Peyer's patch (tissue), 4 donors: Measurements from ENCODE around the gene NKX6-2. TPM values are rescaled to one million over a fixed set of nuclear protein-coding genes. Genes with fewer than 3 reads are reported as not detected.
A peak's percentile ranks its signal among the peaks of the same experiment; 100 is the strongest.
"Not testable (repeated sequence)": the region's sequence is repeated elsewhere in the genome, so short reads cannot be mapped to it uniquely, and the experiment has no call there.

Experiments used
- DNase-seq, 3 donors: peaks; one replicate each; pipeline ENCODE4 v3.0.0-alpha.2; 2017 to 2019
- H3K27ac ChIP-seq, 4 donors: fragments of 200-600 bp; sonication (generic); one replicate each; pipeline ENCODE4 v1.5.1; 2016 to 2019
- H3K27me3 ChIP-seq, 2 donors: fragments of 200-600 bp; sonication (generic); one replicate each; pipeline ENCODE4 v1.5.1; 2019
- H3K36me3 ChIP-seq, 3 donors: fragments of 200-600 bp; sonication (generic); one replicate each; pipeline ENCODE4 v1.5.1; 2016 to 2019
- H3K4me1 ChIP-seq, 4 donors: fragments of 200-600 bp; sonication (generic); one replicate each; pipeline ENCODE4 v1.5.1; 2016 to 2019
- H3K4me3 ChIP-seq, 4 donors: fragments of 200-600 bp; sonication (generic); 1 replicate in 3 of 4; 2 replicates in 1 of 4; pipeline ENCODE4 v1.5.1; 2016 to 2019; ENCODE audit warnings: mild to moderate bottlenecking in 1 of 4
- H3K9me3 ChIP-seq, 4 donors: fragments of 200-600 bp; sonication (generic); one replicate each; pipeline ENCODE4 v1.5.1; 2016 to 2019; ENCODE audit warnings: mild to moderate bottlenecking in 1 of 4
- POLR2A ChIP-seq, 2 donors: fragments of 450-650 bp; IDR thresholded peaks; one replicate each; pipeline ENCODE4 v1.5.1; 2017; ENCODE audit warnings: antibody characterized with exemption in 2 of 2, mild to moderate bottlenecking in 2 of 2, moderate library complexity in 2 of 2
- total RNA-seq, 4 donors: library from RNA; depleted of rRNA; stranded (reverse); fragments of >200 nt; gene quantifications; one replicate each; pipeline ENCODE4 v1.1.0, GENCODE V29; 2016
- TF ChIP-seq, protein P1 (sequence below), 6 experiments: fragments of 450-650 bp in 4 of 6; fragments of 200-600 bp in 2 of 6; sonication (generic) in 1 of 6; IDR thresholded peaks; one replicate each; pipeline ENCODE4 v1.5.1; 2017 to 2019; ENCODE audit warnings: antibody characterized with exemption in 6 of 6, mild to moderate bottlenecking in 3 of 6, moderate library complexity in 1 of 6

The NKX6-2 gene
- total RNA-seq, 4 donors from 2014 or later = not detected

DNA sequence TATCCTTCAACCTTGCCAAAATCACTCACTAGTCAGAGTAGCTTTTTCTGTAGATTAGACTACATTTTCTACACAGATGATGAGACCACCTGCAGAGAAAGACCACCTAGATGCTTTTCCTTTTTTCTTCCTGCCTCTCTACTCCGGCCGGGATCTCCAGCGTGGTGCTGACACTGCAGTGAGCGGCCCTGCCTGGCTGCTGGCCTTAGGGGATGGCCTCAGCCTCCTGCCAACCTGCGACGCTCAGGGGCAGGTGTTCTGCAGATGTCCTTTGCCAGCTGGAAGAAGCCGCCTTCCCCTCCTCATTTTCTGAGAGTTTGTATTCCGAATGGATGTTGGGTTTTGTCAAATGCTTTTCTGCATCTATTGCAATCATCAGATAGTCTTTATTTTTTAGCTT is 43.5 kb upstream of the NKX6-2 start:
- DNase-seq = peak in 1 of 3 donors; percentile 31
- Histone ChIP-seq H3K27me3 (no peaks in the 10 kb centered on the region), H3K4me1 (no peaks in the 10 kb centered on the region), H3K27ac (no peak overlapping the region), H3K9me3 (no peaks in the 10 kb centered on the region), H3K36me3 (no peaks in the 10 kb centered on the region), H3K4me3 (no peak overlapping the region)
- TF ChIP-seq POLR2A (IDR thresholded peaks at IDR 0.05) = no peak
- TF ChIP-seq, protein P1, sequence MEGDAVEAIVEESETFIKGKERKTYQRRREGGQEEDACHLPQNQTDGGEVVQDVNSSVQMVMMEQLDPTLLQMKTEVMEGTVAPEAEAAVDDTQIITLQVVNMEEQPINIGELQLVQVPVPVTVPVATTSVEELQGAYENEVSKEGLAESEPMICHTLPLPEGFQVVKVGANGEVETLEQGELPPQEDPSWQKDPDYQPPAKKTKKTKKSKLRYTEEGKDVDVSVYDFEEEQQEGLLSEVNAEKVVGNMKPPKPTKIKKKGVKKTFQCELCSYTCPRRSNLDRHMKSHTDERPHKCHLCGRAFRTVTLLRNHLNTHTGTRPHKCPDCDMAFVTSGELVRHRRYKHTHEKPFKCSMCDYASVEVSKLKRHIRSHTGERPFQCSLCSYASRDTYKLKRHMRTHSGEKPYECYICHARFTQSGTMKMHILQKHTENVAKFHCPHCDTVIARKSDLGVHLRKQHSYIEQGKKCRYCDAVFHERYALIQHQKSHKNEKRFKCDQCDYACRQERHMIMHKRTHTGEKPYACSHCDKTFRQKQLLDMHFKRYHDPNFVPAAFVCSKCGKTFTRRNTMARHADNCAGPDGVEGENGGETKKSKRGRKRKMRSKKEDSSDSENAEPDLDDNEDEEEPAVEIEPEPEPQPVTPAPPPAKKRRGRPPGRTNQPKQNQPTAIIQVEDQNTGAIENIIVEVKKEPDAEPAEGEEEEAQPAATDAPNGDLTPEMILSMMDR (IDR thresholded peaks at IDR 0.05) = no peak

DNA sequence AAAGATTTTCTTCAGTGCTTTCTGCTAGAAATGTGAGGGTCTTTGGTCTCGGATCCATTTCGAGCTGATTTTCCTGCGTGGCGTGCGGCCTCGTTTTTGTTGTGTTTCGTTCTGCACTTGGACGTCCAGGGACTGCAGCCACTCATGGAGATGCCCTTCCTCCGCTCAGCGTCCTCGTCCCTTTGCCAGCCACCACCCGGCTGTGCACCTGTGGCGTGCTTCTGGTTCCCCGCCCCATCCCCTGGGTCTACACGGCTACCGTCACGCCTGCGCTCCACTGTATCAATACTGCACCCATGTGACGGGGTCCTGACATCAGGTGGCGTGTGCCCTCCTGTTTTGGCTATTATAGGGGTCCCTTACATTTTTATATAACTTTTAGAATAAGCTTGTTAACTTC is 42.7 kb upstream of the NKX6-2 start:
- H3K9me3 ChIP-seq = no peaks in the 10 kb centered on the region
- no peaks in the 10 kb centered on the region for H3K36me3 ChIP-seq
- H3K4me3 ChIP-seq = no peak overlapping the region
- H3K4me1 ChIP-seq = no peaks in the 10 kb centered on the region
- no peaks in the 10 kb centered on the region for H3K27me3 ChIP-seq
- no peak overlapping the region for H3K27ac ChIP-seq
- DNase-seq = peak in 2 of 3 donors; percentile 22 to 31
- TF ChIP-seq POLR2A (IDR thresholded peaks at IDR 0.05) = no peak
- TF ChIP-seq, protein P1 (IDR thresholded peaks at IDR 0.05) = no peak

DNA sequence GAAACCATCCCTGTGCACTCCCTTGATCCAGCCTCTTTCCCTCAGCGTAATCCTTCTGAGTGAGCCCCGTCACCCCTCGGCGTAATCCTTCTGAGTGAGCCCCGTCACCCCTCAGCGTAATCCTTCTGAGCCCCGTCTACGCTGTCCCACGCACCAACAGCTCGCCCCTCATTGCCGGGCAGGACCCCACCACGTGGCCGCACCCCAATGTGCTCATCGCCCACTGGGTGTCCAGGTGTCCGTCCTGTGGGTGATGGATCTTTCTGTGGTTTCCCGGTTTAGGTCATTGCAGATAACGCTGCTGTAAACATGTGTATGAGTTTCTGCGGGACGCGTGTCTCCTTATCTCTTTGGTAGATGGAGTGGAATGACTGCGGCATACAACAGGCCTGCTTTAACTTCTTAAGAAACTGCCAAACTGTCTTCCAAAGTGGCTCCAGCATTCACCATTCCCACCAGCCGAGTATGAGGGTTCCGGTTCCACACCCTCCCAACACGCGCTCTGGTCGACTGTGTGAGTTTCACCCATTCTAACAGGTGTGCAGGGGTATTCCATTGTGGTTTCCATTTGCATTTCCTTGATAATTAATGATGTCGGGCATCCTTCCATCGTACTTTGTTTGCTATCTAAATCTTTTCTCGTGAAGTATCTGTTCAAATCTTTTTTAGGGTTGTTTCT is 42.1 kb upstream of the NKX6-2 start:
- H3K9me3 ChIP-seq = no peaks in the 10 kb centered on the region
- H3K27ac ChIP-seq = no peak overlapping the region
- TF ChIP-seq, protein P1 (IDR thresholded peaks at IDR 0.05) = no peak
- no peak for TF ChIP-seq POLR2A (IDR thresholded peaks at IDR 0.05)
- no peaks in the 10 kb centered on the region for H3K4me1 ChIP-seq
- H3K4me3 ChIP-seq = no peak overlapping the region
- H3K27me3 ChIP-seq = no peaks in the 10 kb centered on the region
- DNase-seq = no peak
- no peaks in the 10 kb centered on the region for H3K36me3 ChIP-seq

DNA sequence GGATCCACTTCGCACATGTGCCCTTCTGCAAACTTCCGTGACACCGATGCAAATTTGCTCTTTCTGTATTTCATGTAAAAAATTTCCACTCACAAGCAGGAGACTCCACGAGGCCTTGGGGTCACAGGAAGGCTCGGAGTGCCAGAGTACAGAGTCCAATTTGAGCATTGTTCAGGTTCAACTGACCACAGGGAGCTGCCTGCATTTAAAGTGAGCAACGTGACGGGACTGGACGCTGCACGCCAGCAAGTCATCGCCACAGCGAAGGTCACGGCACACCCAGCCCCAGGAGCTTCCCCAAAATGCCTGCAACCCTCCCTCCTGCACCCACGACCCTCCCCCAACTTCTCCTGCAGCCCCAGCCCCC is 41.5 kb upstream of the NKX6-2 start:
- Histone ChIP-seq H3K4me1 (no peaks in the 10 kb centered on the region), H3K4me3 (no peak overlapping the region), H3K27ac (no peak overlapping the region), H3K9me3 (no peaks in the 10 kb centered on the region), H3K27me3 (no peaks in the 10 kb centered on the region), H3K36me3 (no peaks in the 10 kb centered on the region)
- TF ChIP-seq POLR2A (IDR thresholded peaks at IDR 0.05) = no peak
- TF ChIP-seq, protein P1 (IDR thresholded peaks at IDR 0.05) = no peak
- peak in 1 of 3 donors; percentile 21 for DNase-seq

DNA sequence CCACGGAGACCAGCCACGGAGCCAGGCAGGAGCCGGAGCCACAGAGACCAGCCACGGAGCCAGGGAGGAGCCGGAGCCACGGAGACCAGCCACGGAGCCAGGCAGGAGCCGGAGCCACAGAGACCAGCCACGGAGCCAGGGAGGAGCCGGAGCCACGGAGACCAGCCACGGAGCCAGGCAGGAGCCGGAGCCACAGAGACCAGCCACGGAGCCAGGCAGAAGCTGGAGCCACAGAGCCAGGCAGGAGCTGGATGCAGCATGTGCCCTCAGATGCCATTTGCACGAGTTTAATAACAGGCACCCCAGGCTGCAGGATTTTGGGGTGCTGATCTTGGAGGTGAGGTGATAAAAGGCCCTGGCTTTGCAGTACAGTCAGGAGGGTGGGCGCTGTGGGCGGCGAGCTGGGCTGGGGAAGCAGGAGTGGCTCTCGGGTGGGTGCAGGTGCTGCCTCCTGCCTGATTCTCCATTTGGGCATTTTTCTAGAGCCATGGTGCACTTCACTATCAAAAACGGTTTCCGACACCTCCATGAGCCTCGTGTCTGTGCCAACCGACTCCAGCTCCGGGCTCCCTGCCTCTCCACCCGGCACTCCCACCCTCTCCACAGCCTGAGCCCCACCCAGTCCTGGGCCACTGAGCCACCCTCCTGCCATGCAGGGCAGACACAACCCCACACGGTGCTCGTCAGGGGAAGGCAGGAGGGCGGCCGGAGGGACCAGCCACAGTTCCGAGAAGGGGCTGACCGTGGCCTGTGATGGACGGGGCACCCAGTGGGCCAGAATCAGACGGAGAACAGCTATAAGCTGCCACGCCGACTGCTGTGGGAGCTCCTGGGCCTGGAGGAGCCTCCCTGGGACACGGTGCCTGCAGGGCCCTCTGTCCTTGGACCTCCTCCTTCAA is 40.8 kb upstream of the NKX6-2 start:
- Histone ChIP-seq H3K36me3 (no peaks in the 10 kb centered on the region), H3K27ac (no peak overlapping the region), H3K9me3 (no peaks in the 10 kb centered on the region), H3K4me1 (no peaks in the 10 kb centered on the region), H3K27me3 (no peaks in the 10 kb centered on the region), H3K4me3 (no peak overlapping the region)
- peak in 2 of 3 donors; percentile 24 to 36 for DNase-seq
- TF ChIP-seq, protein P1 (IDR thresholded peaks at IDR 0.05) = no peak
- no peak for TF ChIP-seq POLR2A (IDR thresholded peaks at IDR 0.05)

DNA sequence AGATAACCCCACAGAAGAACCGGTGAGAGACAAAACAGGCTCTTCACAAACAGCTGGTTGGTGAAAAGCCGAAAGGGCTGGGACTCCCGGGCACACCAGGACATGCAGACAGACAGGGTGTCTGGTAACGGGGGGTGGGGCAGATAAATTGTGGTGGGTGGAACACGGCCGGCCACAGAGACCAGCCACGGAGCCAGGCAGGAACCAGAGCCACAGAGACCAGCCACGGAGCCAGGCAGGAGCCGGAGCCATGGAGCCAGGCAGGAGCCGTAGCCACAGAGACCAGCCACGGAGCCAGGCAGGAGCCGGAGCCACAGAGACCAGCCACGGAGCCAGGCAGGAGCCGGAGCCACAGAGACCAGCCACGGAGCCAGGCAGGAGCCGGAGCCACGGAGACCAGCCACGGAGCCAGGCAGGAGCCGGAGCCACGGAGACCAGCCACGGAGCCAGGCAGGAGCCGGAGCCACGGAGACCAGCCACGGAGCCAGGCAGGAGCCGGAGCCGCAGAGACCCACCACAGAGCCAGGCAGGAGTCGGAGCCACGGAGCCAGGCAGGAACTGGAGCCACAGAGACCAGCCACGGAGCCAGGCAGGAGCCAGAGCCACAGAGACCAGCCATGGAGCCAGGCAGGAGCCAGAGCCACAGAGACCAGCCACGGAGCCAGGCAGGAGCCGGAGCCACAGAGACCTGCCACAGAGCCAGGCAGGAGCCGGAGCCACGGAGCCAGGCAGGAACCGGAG is 40.0 kb upstream of the NKX6-2 start:
- H3K4me3 ChIP-seq, H3K27me3 ChIP-seq, H3K36me3 ChIP-seq, H3K27ac ChIP-seq, H3K9me3 ChIP-seq, H3K4me1 ChIP-seq: not testable (repeated sequence)
- DNase-seq = peak in 1 of 3 donors; percentile 10
